HG03196 (cell line): ENCODE results near the gene SLC9A6.
"Not testable (repeated sequence)": the region's sequence is repeated elsewhere in the genome, so short reads cannot be mapped to it uniquely, and the experiment has no call there.

Source experiments
- ATAC-seq: cut with Tn5 transposase; IDR thresholded peaks from one replicate; pipeline ENCODE4 v1.9.1; 2021; ENCODE audit not compliant: unreplicated experiment

Gene SLC9A6

DNA sequence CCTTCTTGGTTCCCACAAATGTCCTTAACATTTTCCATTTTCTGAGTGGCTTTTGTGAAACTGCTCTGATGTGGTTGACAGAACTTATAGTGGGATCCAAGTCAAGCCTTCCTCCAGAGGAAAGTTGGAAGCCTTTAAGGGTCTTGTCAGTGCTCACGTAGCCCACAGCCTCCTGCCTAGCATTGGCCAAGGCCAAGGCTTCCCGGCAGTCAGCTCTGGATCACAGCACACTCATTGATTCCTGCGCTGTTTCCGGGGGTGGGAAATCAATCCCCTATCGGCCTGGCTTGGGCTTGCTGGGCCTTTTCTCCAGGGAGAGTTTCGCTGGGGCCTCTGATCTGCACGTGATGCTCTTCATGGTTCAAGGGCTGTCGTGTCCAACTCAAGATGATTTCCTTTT, 76.1 kb downstream of the SLC9A6 start:
- ATAC-seq: no peak

- ATAC-seq: no peak
Observed at GRCh38 chrX:136061696-136062095, 76.5 kb downstream of the SLC9A6 start.

- no peak for ATAC-seq
Observed at GRCh38 chrX:136063340-136064079, 78.3 kb downstream of the SLC9A6 start.

- no peak for ATAC-seq
Observed at GRCh38 chrX:136064661-136065043, 79.4 kb downstream of the SLC9A6 start.

- no peak for ATAC-seq
Observed at GRCh38 chrX:136065044-136065671, 79.9 kb downstream of the SLC9A6 start.

GRCh38 chrX:136067097-136067496, 81.9 kb downstream of the SLC9A6 start:
- ATAC-seq: no peak

- no peak for ATAC-seq
Observed at GRCh38 chrX:136067966-136068365, 82.7 kb downstream of the SLC9A6 start.

- ATAC-seq: no peak
Observed at GRCh38 chrX:136076942-136077341, 91.7 kb downstream of the SLC9A6 start.

DNA sequence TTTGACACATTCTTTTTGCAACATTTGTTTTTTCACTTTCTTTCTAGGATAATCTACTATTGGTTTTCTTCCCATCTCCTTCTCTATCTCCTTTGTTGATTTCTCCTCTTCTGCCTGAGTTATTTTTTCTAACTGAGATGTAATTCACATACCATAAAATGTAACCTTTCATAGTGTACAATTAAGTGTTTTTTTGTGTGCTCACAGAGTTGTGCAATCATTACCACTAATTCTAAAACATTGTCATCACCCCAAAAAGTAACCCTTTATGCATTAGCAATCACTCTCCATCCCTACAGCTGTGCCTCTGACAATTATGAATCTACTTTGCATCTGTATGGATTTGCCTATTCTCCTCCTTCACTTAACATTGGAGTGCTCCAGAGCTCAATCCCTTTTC, 95.5 kb downstream of the SLC9A6 start:
- no peak for ATAC-seq

DNA sequence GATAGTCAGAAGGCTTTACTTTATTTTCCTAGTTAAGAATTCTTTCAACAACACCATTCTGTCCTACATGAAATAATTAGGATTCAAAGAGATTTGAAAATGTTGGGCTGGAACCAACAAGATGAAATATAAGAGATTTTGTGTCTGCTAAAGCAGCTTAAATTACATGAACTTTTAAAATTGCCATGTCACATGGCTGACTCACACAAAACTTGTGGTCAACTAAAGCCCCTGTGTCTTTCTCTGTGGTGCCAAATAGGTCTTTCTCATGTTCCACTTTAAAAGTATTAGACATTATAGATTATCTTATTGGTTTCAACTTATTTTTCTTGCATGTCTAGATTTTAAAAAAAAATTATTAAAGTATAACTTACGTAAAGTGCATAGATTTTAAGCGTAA, 101.3 kb downstream of the SLC9A6 start:
- no peak for ATAC-seq

DNA sequence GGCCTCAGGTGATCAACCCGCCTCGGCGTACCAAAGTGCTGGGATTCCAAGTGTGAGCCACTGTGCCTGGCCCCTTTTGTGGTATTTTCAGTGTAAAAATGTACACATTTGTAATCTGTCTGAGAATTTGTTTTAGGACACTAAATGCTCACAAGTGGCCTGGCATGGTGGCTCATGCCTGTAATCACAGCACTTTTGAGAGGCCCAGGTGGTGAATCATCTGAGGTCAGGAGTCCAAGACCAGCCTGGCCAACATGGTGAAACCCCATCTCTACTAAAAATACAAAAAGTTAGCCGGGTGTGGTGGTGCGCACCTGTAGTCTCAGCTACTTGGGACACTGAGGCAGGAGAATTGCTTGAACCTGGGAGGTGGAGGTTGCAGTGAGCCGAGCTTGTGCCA, 106.7 kb downstream of the SLC9A6 start:
- ATAC-seq: not testable (repeated sequence)

DNA sequence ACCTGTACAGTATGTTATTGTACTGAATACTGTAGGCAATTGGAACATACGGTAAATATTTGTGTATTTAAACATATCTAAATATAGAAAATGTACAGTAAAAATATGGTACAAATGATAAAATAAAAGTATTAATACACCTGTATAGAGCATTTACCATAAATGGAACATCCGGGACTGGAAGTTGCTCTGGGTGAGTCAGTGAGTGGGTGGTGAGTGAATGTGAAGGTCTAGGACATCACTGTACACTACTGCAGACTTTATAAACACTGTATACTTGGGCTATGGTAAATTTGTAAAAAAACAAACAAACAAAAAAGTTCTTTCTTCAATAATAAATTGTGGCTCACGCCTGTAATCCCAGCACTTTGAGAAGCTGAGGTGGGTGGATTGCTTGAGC, 109.7 kb downstream of the SLC9A6 start:
- no peak for ATAC-seq
